Suprapubic skin (tissue), 4 donors: ENCODE results near the gene PLOD1.

Source experiments
- EP300 ChIP-seq: sonication (generic); formaldehyde crosslinking; IDR thresholded peaks from one replicate; pipeline ENCODE4 v1.6.1; 2017; ENCODE audit warnings: antibody characterized with exemption
- POLR2A ChIP-seq, 2 donors: fragments of 450-650 bp; IDR thresholded peaks; one replicate each; pipeline ENCODE4 v1.6.1; 2017; ENCODE audit warnings: antibody characterized with exemption in 2 of 2, mild to moderate bottlenecking in 2 of 2, moderate library complexity in 2 of 2
- POLR2AphosphoS5 ChIP-seq, 3 donors: sonication (generic); formaldehyde crosslinking; IDR thresholded peaks; one replicate each; pipeline ENCODE4 v1.6.1; 2017; ENCODE audit warnings: antibody characterized with exemption in 3 of 3
- TF ChIP-seq, protein P1 (sequence below), 2 donors: fragments of 200-600 bp in 1 of 2; fragments of 450-650 bp in 1 of 2; sonication (generic) in 1 of 2; IDR thresholded peaks; one replicate each; pipeline ENCODE4 v1.5.1; 2016 to 2019; ENCODE audit warnings: antibody characterized with exemption in 2 of 2, mild to moderate bottlenecking in 1 of 2, moderate library complexity in 1 of 2

- TF ChIP-seq, protein P1, sequence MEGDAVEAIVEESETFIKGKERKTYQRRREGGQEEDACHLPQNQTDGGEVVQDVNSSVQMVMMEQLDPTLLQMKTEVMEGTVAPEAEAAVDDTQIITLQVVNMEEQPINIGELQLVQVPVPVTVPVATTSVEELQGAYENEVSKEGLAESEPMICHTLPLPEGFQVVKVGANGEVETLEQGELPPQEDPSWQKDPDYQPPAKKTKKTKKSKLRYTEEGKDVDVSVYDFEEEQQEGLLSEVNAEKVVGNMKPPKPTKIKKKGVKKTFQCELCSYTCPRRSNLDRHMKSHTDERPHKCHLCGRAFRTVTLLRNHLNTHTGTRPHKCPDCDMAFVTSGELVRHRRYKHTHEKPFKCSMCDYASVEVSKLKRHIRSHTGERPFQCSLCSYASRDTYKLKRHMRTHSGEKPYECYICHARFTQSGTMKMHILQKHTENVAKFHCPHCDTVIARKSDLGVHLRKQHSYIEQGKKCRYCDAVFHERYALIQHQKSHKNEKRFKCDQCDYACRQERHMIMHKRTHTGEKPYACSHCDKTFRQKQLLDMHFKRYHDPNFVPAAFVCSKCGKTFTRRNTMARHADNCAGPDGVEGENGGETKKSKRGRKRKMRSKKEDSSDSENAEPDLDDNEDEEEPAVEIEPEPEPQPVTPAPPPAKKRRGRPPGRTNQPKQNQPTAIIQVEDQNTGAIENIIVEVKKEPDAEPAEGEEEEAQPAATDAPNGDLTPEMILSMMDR (IDR thresholded peaks at IDR 0.05), result no peak
- TF ChIP-seq POLR2AphosphoS5 (IDR thresholded peaks at IDR 0.05), result no peak
- TF ChIP-seq POLR2A (IDR thresholded peaks at IDR 0.05), result no peak
- TF ChIP-seq EP300, result no peak
These were observed 11.3 kb upstream of the PLOD1 start for GRCh38 chr1:11923069-11923826.
